Measurements from ENCODE around the gene DDX1.
"Not testable (repeated sequence)": the region's sequence is repeated elsewhere in the genome, so short reads cannot be mapped to it uniquely, and the experiment has no call there.

The DDX1 gene

GRCh38 chr2:15591692-15592463 is at the start of gene DDX1:
Gene DDX1 (plus strand): TSS chr2:15591868. CDS start chr2:15591934, 66 bp downstream.
- DNase-seq (ENCODE audit: low spot score), result peak; percentile 91
- TF ChIP-seq, protein P1, sequence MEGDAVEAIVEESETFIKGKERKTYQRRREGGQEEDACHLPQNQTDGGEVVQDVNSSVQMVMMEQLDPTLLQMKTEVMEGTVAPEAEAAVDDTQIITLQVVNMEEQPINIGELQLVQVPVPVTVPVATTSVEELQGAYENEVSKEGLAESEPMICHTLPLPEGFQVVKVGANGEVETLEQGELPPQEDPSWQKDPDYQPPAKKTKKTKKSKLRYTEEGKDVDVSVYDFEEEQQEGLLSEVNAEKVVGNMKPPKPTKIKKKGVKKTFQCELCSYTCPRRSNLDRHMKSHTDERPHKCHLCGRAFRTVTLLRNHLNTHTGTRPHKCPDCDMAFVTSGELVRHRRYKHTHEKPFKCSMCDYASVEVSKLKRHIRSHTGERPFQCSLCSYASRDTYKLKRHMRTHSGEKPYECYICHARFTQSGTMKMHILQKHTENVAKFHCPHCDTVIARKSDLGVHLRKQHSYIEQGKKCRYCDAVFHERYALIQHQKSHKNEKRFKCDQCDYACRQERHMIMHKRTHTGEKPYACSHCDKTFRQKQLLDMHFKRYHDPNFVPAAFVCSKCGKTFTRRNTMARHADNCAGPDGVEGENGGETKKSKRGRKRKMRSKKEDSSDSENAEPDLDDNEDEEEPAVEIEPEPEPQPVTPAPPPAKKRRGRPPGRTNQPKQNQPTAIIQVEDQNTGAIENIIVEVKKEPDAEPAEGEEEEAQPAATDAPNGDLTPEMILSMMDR (IDR thresholded peaks at IDR 0.05), result no peak

DNA sequence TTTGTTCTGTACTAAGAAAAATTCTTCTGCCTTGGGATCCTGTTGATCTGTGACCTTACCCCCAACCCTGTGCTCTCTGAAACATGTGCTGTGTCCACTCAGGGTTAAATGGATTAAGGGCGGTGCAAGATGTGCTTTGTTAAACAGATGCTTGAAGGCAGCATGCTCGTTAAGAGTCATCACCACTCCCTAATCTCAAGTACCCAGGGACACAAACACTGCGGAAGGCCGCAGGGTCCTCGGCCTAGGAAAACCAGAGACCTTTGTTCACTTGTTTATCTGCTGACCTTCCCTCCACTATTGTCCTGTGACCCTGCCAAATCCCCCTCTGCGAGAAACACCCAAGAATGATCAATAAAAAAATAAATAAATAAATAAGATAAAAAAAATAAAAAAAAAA is 49.4 kb upstream of the DDX1 start:
- DNase-seq (ENCODE audit: low spot score); H3K27ac ChIP-seq; H3K4me3 ChIP-seq: not testable (repeated sequence)

More at GRCh38 chr2:15591692-15592463, at the start of gene DDX1:
- peak within 1 kb of the TSS; percentile 95 for H3K4me3 ChIP-seq
- peak within 1 kb of the TSS; percentile 88 to 96 for H3K27ac ChIP-seq

- Histone ChIP-seq H3K27ac (no peak overlapping the region), H3K4me3 (no peak overlapping the region)
- no peak for DNase-seq (ENCODE audit: low spot score)
- TF ChIP-seq, protein P1 (IDR thresholded peaks at IDR 0.05), result no peak
These were observed 48.6 kb upstream of the DDX1 start for GRCh38 chr2:15543053-15543452.

GRCh38 chr2:15543541-15543940 is 48.1 kb upstream of the DDX1 start:
- H3K27ac ChIP-seq, result no peak overlapping the region
- H3K4me3 ChIP-seq, result no peak overlapping the region
- DNase-seq (ENCODE audit: low spot score), result no peak
- TF ChIP-seq, protein P1 (IDR thresholded peaks at IDR 0.05), result no peak

DNA sequence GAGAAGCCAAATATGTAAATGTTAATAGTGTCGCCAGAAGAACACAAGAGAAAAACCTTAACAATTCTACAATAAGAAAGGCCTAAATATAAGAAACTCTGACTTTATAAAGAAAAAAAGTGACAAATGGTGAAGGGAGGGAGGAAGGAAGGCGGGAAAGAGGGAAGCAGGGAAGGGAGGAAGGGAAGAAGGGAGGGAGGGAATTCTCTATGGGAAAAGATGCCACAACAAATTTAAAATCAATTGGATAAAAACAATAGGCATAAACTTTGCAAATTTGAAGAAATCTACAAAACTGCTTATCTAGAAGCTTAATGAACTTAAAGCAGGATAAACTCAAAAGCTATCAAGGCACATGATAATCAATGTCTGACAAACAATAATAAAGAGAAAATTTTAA is 47.4 kb upstream of the DDX1 start:
- DNase-seq (ENCODE audit: low spot score), result no peak
- Histone ChIP-seq H3K27ac (no peak overlapping the region), H3K4me3 (no peak overlapping the region)
- TF ChIP-seq, protein P1 (IDR thresholded peaks at IDR 0.05), result no peak

GRCh38 chr2:15546297-15547098 is 45.2 kb upstream of the DDX1 start:
- no peak overlapping the region for H3K4me3 ChIP-seq
- DNase-seq (ENCODE audit: low spot score), result no peak
- H3K27ac ChIP-seq, result no peak overlapping the region
- TF ChIP-seq, protein P1 (IDR thresholded peaks at IDR 0.05), result no peak

DNA sequence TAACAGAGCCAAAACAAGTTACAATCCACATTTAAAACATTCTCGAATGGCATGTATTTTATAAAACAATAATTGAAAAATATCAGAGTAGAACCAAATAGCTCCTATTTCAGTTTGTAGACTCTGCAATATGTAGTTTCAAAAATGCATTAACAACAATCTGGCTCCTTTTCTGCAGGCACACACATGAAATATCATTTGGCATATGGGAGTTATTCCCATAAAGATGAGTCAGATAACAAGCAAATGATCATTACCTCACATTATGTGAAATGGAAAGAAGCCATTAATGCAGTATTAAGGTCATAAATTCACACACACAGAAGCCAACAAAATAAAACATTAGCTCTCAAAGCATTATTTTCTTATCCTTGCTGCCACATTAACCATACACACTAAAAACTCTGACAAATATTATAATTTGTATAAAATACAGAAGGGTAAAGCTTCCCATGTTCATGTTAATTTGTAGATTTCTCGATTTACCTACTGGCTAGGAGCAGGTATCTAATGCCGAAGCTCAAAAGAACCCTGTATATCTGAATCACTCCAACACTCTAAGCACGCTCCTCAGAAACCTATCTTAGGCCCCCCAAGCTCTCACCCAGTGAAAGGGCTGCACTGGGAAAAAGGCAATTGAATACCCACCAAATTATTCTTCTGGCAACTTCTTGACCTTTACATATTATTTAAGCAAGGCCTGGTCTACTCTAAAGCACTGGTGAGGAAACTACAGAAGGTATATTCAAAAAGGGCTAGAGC is 44.4 kb upstream of the DDX1 start:
- TF ChIP-seq, protein P1 (IDR thresholded peaks at IDR 0.05), result no peak
- no peak for DNase-seq (ENCODE audit: low spot score)
- no peak overlapping the region for H3K27ac ChIP-seq
- H3K4me3 ChIP-seq, result no peak overlapping the region

Measured in coronary artery (tissue), 2 donors.